Erythroblast (primary cell): ENCODE results near the gene SMIM31.

Experiments
- GATA1 ChIP-seq: IDR thresholded peaks from 2 replicates; pipeline ENCODE4 v1.6.1; 2011; ENCODE audit warnings: low read depth, mild to moderate bottlenecking, control low read depth, low read length, moderate library complexity
- POLR2A ChIP-seq: IDR thresholded peaks from 2 replicates; pipeline ENCODE4 v1.6.1; 2011; ENCODE audit warnings: mild to moderate bottlenecking, low read length

GRCh38 chr4:164730705-164731393 lies 23.1 kb upstream of the SMIM31 start:
- TF ChIP-seq POLR2A (no peak), GATA1 (no peak)
